Measurements from ENCODE around the gene SLC5A2.
"Not testable (repeated sequence)": the region's sequence is repeated elsewhere in the genome, so short reads cannot be mapped to it uniquely, and the experiment has no call there.

Gene SLC5A2

GRCh38 chr16:31480851-31481536 lies 1.9 kb upstream of the SLC5A2 start:
- H3K4me1 ChIP-seq (ENCODE audit: control insufficient read depth, insufficient read depth, low read length) = no peaks in the 10 kb centered on the region
- H3K4me3 ChIP-seq (ENCODE audit: low read depth, low read length) = no peak overlapping the region
- ChIA-PET POLR2A (no interaction called here), CTCF (no interaction called here)
- H3K36me3 ChIP-seq (ENCODE audit: control insufficient read depth in 2 of 2, insufficient read depth in 1 of 2, low read length in 2 of 2) = no peaks in the 10 kb centered on the region
- TF ChIP-seq ZNF157 (tag by site-specific recombination; IDR thresholded peaks at IDR 0.05) = no peak
- TF ChIP-seq ZNF521 (tag by site-specific recombination; IDR thresholded peaks at IDR 0.05) = no peak
- no peak for TF ChIP-seq EGR2 (tag by site-specific recombination; IDR thresholded peaks at IDR 0.05; ENCODE audit: low read depth)
- TF ChIP-seq KLF17 (tag by site-specific recombination; IDR thresholded peaks at IDR 0.05) = no peak
- 0 out of 2 replicates have a peak, but pooled peaks have one; percentile 19 for TF ChIP-seq PRDM4 (tag by site-specific recombination; IDR thresholded peaks at IDR 0.05)
- TF ChIP-seq, protein P1, sequence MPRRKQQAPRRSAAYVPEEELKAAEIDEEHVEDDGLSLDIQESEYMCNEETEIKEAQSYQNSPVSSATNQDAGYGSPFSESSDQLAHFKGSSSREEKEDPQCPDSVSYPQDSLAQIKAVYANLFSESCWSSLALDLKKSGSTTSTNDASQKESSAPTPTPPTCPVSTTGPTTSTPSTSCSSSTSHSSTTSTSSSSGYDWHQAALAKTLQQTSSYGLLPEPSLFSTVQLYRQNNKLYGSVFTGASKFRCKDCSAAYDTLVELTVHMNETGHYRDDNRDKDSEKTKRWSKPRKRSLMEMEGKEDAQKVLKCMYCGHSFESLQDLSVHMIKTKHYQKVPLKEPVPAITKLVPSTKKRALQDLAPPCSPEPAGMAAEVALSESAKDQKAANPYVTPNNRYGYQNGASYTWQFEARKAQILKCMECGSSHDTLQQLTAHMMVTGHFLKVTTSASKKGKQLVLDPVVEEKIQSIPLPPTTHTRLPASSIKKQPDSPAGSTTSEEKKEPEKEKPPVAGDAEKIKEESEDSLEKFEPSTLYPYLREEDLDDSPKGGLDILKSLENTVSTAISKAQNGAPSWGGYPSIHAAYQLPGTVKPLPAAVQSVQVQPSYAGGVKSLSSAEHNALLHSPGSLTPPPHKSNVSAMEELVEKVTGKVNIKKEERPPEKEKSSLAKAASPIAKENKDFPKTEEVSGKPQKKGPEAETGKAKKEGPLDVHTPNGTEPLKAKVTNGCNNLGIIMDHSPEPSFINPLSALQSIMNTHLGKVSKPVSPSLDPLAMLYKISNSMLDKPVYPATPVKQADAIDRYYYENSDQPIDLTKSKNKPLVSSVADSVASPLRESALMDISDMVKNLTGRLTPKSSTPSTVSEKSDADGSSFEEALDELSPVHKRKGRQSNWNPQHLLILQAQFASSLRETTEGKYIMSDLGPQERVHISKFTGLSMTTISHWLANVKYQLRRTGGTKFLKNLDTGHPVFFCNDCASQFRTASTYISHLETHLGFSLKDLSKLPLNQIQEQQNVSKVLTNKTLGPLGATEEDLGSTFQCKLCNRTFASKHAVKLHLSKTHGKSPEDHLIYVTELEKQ (tag by site-specific recombination; IDR thresholded peaks at IDR 0.05; ENCODE audit: borderline replicate concordance) = no peak
- H3K27ac ChIP-seq (ENCODE audit: extremely low read depth, low read depth, low read length) = no peak overlapping the region
- H3K9me3 ChIP-seq (ENCODE audit: control insufficient read depth, insufficient read depth, low read depth, low read length) = no peaks in the 10 kb centered on the region

- H3K4me1 ChIP-seq (ENCODE audit: control insufficient read depth, insufficient read depth, low read length); POLR2A ChIA-PET; CTCF ChIA-PET: not testable (repeated sequence)
Measured at GRCh38 chr16:31484048-31484447, 1.1 kb downstream of the SLC5A2 start.

More at GRCh38 chr16:31484048-31484447, 1.1 kb downstream of the SLC5A2 start:
- not testable (repeated sequence) for H3K36me3 ChIP-seq (ENCODE audit: control insufficient read depth in 2 of 2, insufficient read depth in 1 of 2, low read length in 2 of 2); H3K27ac ChIP-seq (ENCODE audit: extremely low read depth, low read depth, low read length); H3K4me3 ChIP-seq (ENCODE audit: low read depth, low read length); H3K9me3 ChIP-seq (ENCODE audit: control insufficient read depth, insufficient read depth, low read depth, low read length)
- TF ChIP-seq, protein P2, sequence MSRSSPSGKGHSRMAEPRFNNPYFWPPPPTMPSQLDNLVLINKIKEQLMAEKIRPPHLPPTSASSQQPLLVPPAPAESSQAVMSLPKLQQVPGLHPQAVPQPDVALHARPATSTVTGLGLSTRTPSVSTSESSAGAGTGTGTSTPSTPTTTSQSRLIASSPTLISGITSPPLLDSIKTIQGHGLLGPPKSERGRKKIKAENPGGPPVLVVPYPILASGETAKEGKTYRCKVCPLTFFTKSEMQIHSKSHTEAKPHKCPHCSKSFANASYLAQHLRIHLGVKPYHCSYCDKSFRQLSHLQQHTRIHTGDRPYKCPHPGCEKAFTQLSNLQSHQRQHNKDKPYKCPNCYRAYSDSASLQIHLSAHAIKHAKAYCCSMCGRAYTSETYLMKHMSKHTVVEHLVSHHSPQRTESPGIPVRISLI (tag by site-specific recombination; IDR thresholded peaks at IDR 0.05) = 0 out of 2 replicates have a peak, but pooled peaks have one; percentile 28
- TF ChIP-seq ZSCAN4 (tag by site-specific recombination; IDR thresholded peaks at IDR 0.05) = peak; percentile 83
